OCI-LY1 (cell line): ENCODE measurements around the gene CEP78.

Source experiments
- H2AFZ ChIP-seq: fragments of 200-600 bp; sonication (generic), shearing (Covaris generic); 2 replicates; pipeline ENCODE4 v1.6.0; 2014; ENCODE audit warnings: antibody characterized with exemption, mild to moderate bottlenecking, low read length
- H3F3A ChIP-seq: fragments of 200-600 bp; sonication (generic), shearing (Covaris generic); 2 replicates; pipeline ENCODE4 v1.6.0; 2014; ENCODE audit warnings: mild to moderate bottlenecking, antibody characterized with exemption, low read length, moderate library complexity; ENCODE audit not compliant: insufficient read depth
- H3K27ac ChIP-seq: fragments of 200-600 bp; sonication (generic); 2 replicates; pipeline ENCODE4 v1.5.1; 2014; ENCODE audit warnings: low read length, mixed run types, mild to moderate bottlenecking, low read depth; ENCODE audit not compliant: poor library complexity, severe bottlenecking
- H3K27me3 ChIP-seq: fragments of 200-600 bp; sonication (generic); 2 replicates; pipeline ENCODE4 v1.6.0; 2014; ENCODE audit warnings: antibody characterized with exemption, mild to moderate bottlenecking, low read length, moderate library complexity; ENCODE audit not compliant: insufficient read depth
- H3K36me3 ChIP-seq: fragments of 200-600 bp; sonication (generic); 2 replicates; pipeline ENCODE4 v1.6.1; 2014; ENCODE audit warnings: mild to moderate bottlenecking, antibody characterized with exemption, low read length, moderate library complexity, mixed read lengths; ENCODE audit not compliant: insufficient read depth
- H3K4me1 ChIP-seq: fragments of 200-600 bp; sonication (generic); 2 replicates; pipeline ENCODE4 v1.5.1; 2014; ENCODE audit warnings: mild to moderate bottlenecking, low read length, moderate library complexity; ENCODE audit not compliant: insufficient read depth, severe bottlenecking
- H3K4me2 ChIP-seq: fragments of 200-600 bp; sonication (generic), shearing (Covaris generic); 2 replicates; pipeline ENCODE4 v1.6.1; 2014; ENCODE audit warnings: low read length
- H3K4me3 ChIP-seq: fragments of 200-600 bp; sonication (generic); 2 replicates; pipeline ENCODE4 v1.5.1; 2014; ENCODE audit warnings: low read length, low read depth, mild to moderate bottlenecking, mixed read lengths; ENCODE audit not compliant: poor library complexity, severe bottlenecking
- H3K79me2 ChIP-seq: fragments of 200-600 bp; shearing (Covaris generic); 2 replicates; pipeline ENCODE4 v1.6.1; 2016; ENCODE audit warnings: mixed run types, low read length, mixed read lengths; ENCODE audit not compliant: insufficient read depth
- H3K9ac ChIP-seq: fragments of 200-600 bp; sonication (generic), shearing (Covaris generic); 2 replicates; pipeline ENCODE4 v1.6.1; 2014; ENCODE audit warnings: mild to moderate bottlenecking, low read length, mixed read lengths
- H3K9me2 ChIP-seq: fragments of 200-600 bp; sonication (generic), shearing (Covaris generic); 2 replicates; pipeline ENCODE4 v1.6.1; 2014; ENCODE audit warnings: low read depth, mild to moderate bottlenecking, low read length, mixed read lengths
- H3K9me3 ChIP-seq: fragments of 200-600 bp; shearing (Covaris generic); 2 replicates; pipeline ENCODE4 v1.6.1; 2014; ENCODE audit warnings: low read length, mixed read lengths
- H4K20me1 ChIP-seq: fragments of 200-600 bp; sonication (generic), shearing (Covaris generic); 2 replicates; pipeline ENCODE4 v1.6.0; 2016; ENCODE audit warnings: mild to moderate bottlenecking, low read length; ENCODE audit not compliant: insufficient read depth
- EZH2 ChIP-seq: fragments of 200-600 bp; sonication (generic), shearing (Covaris generic); IDR thresholded peaks from 2 replicates; pipeline ENCODE4 v1.8.0; 2017; ENCODE audit warnings: borderline replicate concordance, mixed run types, mild to moderate bottlenecking, antibody characterized with exemption, low read length, moderate library complexity, mixed read lengths
- TF ChIP-seq, protein P1 (sequence below): fragments of 200-600 bp; sonication (generic), shearing (Covaris generic); IDR thresholded peaks from 2 replicates; pipeline ENCODE4 v1.5.1; 2017; ENCODE audit warnings: mild to moderate bottlenecking, antibody characterized with exemption, low read length, moderate library complexity, mixed read lengths

Gene CEP78

DNA sequence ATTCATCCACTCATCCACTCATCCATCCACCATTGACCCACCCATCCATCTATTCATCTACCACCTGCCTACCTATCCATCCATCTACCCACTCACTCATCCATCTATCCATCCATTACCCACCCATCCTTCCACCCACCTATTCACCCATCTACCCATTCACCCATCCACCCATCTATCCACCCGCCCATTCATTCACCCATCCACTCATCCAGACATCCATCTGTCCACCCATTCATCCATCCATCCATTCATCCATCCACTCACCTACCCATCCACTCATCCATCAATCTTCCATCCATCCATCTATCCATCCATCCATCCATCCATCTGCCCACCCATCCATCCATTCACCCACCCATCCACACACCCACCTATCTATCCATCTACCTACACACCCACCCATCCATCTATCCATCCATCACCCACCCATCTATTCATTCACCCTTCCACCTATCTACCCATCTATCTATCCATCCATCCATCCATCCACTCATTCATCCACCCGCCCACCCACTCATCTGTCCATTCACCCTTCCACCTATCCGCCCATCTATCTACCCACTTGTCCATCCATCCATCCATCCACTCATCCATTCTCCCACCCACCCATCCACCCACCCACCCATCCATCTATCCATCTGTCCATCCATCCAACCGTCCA lies 84.3 kb downstream of the CEP78 start:
- H3K36me3 ChIP-seq: peaks cover 47% of the 10 kb centered on the region

DNA sequence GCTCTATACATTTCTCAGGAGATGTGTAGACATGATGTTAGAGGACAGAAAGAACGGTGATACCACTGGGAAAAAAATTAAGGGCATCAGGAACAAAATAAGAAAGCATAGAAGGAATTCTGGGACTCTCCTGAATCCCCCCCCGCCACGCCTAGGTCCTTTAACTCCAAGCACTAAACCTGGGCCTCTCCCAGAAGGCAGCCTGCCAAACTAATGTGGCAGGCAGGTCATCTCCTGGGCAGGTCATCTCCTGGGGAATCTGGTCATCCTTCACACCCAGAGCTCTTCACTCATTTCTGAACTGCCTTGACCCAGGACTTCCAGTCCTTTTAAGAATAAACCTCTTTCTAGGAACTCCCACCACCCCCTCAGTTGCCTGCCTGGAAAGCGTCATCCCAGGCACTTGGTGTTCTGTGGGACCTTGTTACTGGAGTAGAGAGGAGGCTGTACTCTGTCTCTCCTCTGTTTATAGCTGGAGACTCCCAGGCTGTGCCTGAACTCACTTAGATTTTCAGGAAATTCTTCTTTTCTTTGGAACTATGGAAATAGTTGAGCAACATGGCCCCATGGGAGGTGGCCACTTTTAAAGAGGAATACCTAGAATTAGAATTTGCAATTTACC lies 85.1 kb downstream of the CEP78 start:
- no peak overlapping the region for H2AFZ ChIP-seq
- no peak overlapping the region for H3K4me2 ChIP-seq
- H3K9ac ChIP-seq: no peak overlapping the region
- H3K27me3 ChIP-seq: no peaks in the 10 kb centered on the region
- no peaks in the 10 kb centered on the region for H3K4me1 ChIP-seq
- H3F3A ChIP-seq: no peaks in the 10 kb centered on the region
- no peaks in the 10 kb centered on the region for H3K9me3 ChIP-seq
- no peak overlapping the region for H3K27ac ChIP-seq
- H3K9me2 ChIP-seq: no peaks in the 10 kb centered on the region
- H3K4me3 ChIP-seq: no peak overlapping the region
- peaks cover 53% of the 10 kb centered on the region for H3K36me3 ChIP-seq
- TF ChIP-seq, protein P1, sequence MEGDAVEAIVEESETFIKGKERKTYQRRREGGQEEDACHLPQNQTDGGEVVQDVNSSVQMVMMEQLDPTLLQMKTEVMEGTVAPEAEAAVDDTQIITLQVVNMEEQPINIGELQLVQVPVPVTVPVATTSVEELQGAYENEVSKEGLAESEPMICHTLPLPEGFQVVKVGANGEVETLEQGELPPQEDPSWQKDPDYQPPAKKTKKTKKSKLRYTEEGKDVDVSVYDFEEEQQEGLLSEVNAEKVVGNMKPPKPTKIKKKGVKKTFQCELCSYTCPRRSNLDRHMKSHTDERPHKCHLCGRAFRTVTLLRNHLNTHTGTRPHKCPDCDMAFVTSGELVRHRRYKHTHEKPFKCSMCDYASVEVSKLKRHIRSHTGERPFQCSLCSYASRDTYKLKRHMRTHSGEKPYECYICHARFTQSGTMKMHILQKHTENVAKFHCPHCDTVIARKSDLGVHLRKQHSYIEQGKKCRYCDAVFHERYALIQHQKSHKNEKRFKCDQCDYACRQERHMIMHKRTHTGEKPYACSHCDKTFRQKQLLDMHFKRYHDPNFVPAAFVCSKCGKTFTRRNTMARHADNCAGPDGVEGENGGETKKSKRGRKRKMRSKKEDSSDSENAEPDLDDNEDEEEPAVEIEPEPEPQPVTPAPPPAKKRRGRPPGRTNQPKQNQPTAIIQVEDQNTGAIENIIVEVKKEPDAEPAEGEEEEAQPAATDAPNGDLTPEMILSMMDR: no peak
- TF ChIP-seq EZH2: no peak
- H3K79me2 ChIP-seq: no peaks in the 10 kb centered on the region
- H4K20me1 ChIP-seq: no peaks in the 10 kb centered on the region

More for the DNA sequence above, 84.3 kb downstream of the CEP78 start:
- no peaks in the 10 kb centered on the region for H3K27me3 ChIP-seq
- no peaks in the 10 kb centered on the region for H3K9me2 ChIP-seq
- no peak overlapping the region for H3K9ac ChIP-seq
- no peak for TF ChIP-seq EZH2
- TF ChIP-seq, protein P1: no peak
- H2AFZ ChIP-seq: no peak overlapping the region
- no peak overlapping the region for H3K4me2 ChIP-seq
- no peak overlapping the region for H3K4me3 ChIP-seq
- no peaks in the 10 kb centered on the region for H3K79me2 ChIP-seq
- H3K4me1 ChIP-seq: no peaks in the 10 kb centered on the region
- H3K27ac ChIP-seq: no peak overlapping the region
- no peaks in the 10 kb centered on the region for H4K20me1 ChIP-seq
- H3K9me3 ChIP-seq: no peaks in the 10 kb centered on the region
- no peaks in the 10 kb centered on the region for H3F3A ChIP-seq

DNA sequence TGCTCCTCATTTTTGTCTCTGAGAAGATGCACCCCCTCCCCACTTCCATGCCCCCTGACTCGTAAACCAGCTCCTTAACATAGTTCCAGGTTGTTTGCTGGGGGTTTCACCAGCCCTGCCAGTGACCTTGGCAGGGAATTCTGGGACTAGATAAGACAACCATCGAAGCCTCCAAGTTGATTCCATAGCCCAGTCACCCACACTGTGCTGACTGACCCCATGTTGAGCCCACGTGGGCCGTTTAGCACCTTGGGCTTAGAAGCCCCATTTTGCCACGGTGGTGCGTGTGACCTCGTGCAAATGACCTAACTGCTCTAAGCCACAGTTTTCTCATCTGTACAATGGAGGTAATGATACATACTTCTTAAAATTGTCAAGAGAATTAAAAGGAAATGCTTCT lies 85.6 kb downstream of the CEP78 start:
- H3K9me3 ChIP-seq: no peaks in the 10 kb centered on the region
- H4K20me1 ChIP-seq: no peaks in the 10 kb centered on the region
- peaks cover 53% of the 10 kb centered on the region for H3K36me3 ChIP-seq
- H2AFZ ChIP-seq: no peak overlapping the region
- no peak overlapping the region for H3K27ac ChIP-seq
- no peak overlapping the region for H3K4me3 ChIP-seq
- no peaks in the 10 kb centered on the region for H3F3A ChIP-seq
- no peak overlapping the region for H3K4me2 ChIP-seq
- no peaks in the 10 kb centered on the region for H3K9me2 ChIP-seq
- no peaks in the 10 kb centered on the region for H3K27me3 ChIP-seq
- no peaks in the 10 kb centered on the region for H3K4me1 ChIP-seq
- no peaks in the 10 kb centered on the region for H3K79me2 ChIP-seq
- TF ChIP-seq EZH2: no peak
- TF ChIP-seq, protein P1: no peak
- no peak overlapping the region for H3K9ac ChIP-seq
